ENCODE data around the gene MGAT4C.

The MGAT4C gene

GRCh38 chr12:86229772-86230171 lies 26.4 kb downstream of the MGAT4C start:
- DNase-seq (ENCODE audit: low spot score), result no peak

- no peak for DNase-seq (ENCODE audit: low spot score)
Observed at GRCh38 chr12:86228656-86229055, 27.5 kb downstream of the MGAT4C start.

- DNase-seq (ENCODE audit: low spot score), result no peak
Observed at GRCh38 chr12:86226481-86226880, 29.7 kb downstream of the MGAT4C start.

GRCh38 chr12:86216591-86216990 lies 39.6 kb downstream of the MGAT4C start:
- no peak for DNase-seq (ENCODE audit: low spot score)

DNA sequence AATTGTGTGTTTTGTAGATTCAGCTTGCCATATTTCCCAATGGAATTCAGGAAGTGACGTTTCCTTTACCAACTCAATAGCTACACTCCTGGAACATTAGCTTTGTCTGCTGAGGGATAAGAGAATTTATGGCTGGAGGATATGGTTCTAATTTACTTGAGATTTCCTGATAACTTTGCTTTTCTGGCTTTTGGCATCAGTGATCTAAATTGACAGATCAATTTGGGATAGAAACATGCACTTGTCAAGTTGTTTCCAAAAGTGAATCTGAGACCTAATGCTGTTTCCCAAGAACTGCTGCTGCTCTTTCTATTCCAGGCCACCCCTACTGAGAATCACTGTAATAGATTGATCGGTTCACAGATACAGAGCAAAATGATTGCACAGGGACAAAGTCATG lies 43.2 kb downstream of the MGAT4C start:
- no peak for DNase-seq (ENCODE audit: low spot score)

GRCh38 chr12:86198696-86199444 lies 57.3 kb downstream of the MGAT4C start:
- no peak for DNase-seq (ENCODE audit: low spot score)

- no peak for DNase-seq (ENCODE audit: low spot score)
Observed at GRCh38 chr12:86196465-86196864, 59.7 kb downstream of the MGAT4C start.

GRCh38 chr12:86194721-86195120 lies 61.5 kb downstream of the MGAT4C start:
- no peak for DNase-seq (ENCODE audit: low spot score)

GRCh38 chr12:86193931-86194330 lies 62.3 kb downstream of the MGAT4C start:
- no peak for DNase-seq (ENCODE audit: low spot score)

DNA sequence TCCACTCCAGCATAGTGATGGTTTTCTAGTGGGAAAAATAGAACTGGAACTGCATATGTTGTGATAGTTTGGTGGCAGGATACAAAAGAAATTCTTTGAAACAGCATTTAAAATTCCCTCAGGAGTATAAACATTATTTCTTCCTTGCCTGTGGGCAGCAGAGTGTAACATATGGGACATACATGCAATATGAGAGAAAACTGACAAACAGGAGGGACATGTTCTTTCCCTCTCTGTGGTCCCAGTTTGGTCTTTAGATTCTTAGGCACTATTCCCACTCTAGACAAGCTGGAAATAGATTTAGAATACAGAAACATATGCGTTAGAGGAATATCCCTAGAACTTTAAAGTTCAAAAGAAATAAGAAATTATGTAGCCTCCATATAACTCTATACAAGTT lies 68.0 kb downstream of the MGAT4C start:
- DNase-seq (ENCODE audit: low spot score), result no peak

GRCh38 chr12:86186449-86186848 lies 69.7 kb downstream of the MGAT4C start:
- DNase-seq (ENCODE audit: low spot score), result no peak

DNA sequence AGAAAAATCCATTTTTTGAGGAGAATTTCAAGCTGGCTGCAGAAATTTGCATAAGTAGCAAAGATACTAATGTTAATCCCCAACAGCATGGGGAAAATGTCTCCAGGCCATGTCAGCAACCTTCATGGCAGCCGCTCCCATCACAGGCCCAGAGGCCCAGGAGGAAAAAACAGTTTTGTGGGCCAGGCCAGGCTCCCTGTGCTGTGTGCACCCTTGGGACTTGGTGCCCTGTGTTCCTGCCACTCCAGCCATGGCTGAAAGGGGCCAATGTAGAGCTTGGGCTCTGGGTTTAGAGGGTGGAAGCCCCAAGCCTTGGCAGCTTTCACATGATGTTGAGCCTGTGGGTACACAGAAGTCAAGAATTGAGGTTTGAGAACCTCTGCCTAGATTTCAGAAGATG lies 76.3 kb downstream of the MGAT4C start:
- DNase-seq (ENCODE audit: low spot score), result no peak

GRCh38 chr12:86174188-86174587 lies 82.0 kb downstream of the MGAT4C start:
- DNase-seq (ENCODE audit: low spot score), result no peak

GRCh38 chr12:86172913-86173443 lies 83.2 kb downstream of the MGAT4C start:
- no peak for DNase-seq (ENCODE audit: low spot score)

DNA sequence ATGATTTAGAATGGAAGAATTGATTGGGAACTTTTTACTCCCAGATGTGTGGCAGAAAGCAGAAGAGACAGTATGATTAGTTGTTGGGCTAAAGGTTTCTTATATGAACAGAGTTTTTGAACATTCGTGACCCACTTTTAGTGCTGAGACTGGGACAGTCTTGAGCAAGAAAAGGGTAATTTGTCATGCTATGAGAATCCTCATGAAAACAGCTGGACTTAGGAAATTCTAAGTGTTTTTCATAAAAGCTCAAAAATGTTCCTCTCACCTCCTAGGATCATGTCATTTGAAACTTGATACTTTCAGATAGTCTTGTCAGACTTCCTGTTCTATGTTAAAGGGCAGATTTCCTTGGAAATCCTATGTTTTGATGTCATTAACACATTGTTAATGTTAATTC lies 86.1 kb downstream of the MGAT4C start:
- no peak for DNase-seq (ENCODE audit: low spot score)

GRCh38 chr12:86158956-86159355 lies 97.2 kb downstream of the MGAT4C start:
- DNase-seq (ENCODE audit: low spot score), result no peak

- no peak for DNase-seq (ENCODE audit: low spot score)
Observed at GRCh38 chr12:86154620-86155019, 101.6 kb downstream of the MGAT4C start.

- no peak for DNase-seq (ENCODE audit: low spot score)
Observed at GRCh38 chr12:86148612-86149011, 107.6 kb downstream of the MGAT4C start.

DNA sequence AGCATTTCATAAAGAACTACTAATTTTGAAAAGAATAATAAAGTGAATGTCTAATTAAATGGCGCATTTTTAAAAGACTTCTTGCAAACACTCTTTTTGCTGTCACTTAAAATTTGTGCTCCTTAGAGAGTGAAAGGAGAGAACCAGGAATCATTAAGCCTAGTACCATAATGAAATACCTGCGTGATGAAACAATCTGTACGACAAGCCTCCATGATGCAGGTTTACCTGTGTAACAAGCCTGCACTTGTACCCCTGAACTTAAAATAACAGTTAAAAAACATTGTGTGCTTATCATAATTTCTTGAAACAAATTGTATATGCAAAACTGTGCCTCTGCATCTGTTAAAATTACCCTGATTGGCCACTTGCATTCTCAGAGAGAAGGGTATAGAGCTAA lies 108.1 kb downstream of the MGAT4C start:
- DNase-seq (ENCODE audit: low spot score), result no peak

DNA sequence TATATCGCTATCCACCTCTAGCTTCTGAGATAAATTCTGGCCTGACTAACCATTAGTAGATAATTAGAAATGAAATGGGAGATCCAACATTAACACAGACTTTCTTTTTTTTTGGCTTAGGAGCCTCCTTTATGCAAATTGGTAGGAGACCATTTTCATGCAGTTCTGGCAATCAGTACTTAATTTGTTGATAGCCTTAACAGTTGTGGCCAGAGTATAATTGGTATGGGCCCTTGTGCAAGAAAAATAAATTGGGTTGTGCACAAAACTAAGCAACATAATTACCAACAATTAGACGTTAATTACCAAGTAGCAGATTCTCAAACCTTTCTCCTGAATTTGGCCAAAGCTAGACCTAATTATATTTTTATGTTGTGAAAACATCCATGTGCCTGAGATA lies 111.0 kb downstream of the MGAT4C start:
- DNase-seq (ENCODE audit: low spot score), result no peak

DNA sequence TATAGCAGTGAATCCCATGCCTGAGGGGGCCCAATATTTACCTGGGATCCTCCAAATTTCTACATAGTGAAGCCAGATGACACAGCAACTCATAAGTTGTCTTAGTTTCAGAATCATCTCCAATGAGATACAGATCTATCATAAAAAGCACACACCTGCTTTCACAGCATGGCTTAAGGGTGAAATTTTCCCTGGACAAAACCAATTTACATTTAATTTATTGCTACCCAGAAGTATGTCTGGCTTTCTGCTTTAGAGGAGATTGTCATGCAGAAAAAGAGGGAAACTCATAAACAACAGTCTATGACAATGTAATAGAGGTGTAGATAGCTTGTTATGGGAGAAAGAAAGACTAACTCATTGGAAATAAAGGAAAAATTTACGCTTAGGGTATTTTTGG lies 113.0 kb downstream of the MGAT4C start:
- DNase-seq (ENCODE audit: low spot score), result no peak

DNA sequence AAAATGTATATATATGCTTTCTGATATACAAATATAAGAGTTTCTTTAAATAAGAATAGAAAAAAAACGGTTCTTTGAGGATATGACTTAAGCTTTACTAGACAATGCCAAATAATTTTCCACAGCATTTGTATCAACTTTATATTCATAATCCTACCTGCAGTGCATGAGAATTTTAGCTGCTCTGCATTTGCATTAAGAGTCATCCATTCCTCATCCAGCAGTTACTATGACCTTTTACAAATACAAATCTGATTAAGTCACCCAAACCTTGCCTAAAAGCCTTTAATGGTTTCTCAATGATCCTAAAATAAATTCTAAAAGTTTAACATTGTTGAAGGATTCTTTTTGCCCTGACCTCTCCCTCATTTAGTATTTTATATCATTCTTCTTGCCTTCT lies 116.5 kb downstream of the MGAT4C start:
- no peak for DNase-seq (ENCODE audit: low spot score)

DNA sequence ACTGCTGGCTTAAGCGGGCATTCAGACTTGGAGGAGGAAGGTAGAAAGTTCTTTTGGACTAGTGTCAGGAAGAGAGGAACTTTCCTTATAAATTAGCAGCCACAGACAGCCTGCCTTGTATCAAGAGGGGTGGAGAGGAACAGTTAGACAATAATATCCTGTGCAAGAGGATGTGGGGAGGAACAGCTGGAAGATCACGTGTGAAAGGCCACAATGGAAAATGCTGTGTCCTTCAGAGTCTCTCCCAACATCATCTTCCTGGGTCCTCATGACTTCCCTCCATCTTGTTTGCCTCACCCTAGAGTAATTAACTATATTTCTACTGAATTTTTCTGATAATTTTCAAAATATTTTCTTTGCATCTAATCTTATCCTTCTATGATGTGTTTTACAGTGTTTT lies 117.4 kb downstream of the MGAT4C start:
- DNase-seq (ENCODE audit: low spot score), result no peak

DNA sequence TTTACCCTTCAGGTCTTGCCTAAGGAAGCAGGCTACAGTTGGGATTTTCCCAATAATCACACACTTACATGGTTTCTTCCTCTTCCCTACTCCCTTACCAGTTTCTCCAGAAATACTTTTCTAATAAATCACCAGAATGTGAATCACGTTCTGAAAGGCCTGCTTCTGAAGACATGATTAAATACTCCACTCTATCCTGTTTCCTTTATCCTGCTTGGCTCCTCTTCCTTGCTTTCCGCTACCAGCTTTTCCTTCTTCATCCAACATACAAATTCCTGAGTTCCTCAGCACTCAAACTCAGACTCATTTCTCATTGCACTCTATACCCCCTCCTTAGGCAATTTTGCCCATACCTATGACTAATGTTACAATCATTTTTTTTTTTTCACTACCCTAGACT lies 118.3 kb downstream of the MGAT4C start:
- DNase-seq (ENCODE audit: low spot score), result no peak
